ENCODE data around the gene ZFHX3. TPM values are rescaled to one million over a fixed set of nuclear protein-coding genes. Genes with fewer than 3 reads are reported as not detected.

The ZFHX3 gene
- total RNA-seq, 1 experiment from 2014 or later, result 13.6 TPM

DNA sequence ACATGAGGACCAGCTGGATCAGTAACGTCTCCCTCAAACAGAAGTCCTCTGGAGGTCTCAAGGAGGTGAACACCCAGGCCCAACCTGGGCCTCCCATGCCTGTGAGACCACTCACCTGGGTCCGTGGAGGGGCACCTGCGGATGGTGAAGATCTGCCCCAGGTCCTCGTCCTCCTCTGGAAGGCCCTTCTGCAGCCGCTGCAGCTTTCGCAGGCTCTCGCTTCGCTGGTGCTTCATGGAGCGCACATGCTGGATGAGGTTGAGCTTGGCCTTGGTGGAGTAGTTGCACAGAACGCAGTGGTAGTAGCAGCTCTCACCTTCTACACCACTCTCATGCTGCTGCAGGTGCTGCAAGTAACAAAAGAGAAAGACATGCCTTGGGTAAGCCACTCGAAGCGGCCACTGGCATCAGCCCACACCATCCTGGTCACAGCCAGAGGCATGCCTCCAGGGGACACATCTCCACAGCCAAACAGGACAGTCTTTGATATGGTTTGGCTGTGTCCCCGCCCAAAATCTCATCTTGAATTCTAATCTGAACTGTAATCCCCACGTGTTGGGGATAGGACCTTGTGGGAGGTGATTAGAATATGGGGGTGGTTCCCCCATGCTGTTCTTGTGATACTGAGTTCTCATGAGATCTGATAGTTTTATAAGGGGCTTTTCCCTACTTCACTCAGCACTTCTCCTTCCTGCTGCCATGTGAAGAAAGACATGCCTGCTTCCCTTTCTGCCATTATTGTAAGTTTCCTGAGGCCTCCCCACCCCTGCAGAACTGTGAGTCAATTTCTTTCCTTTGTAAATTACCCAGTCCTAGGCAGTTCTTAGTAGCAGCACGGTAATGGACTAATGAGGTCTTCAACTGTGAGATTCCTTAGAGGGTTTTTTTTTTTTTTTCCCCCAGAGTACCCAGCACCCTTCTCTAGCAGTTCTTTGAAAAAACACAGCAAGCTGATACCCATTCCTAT is 158.0 kb downstream of the ZFHX3 start:
- CTCF ChIA-PET, result no interaction called here
- Mint-ChIP-seq H3K27ac (ENCODE audit: unreplicated experiment) (no peak overlapping the region), H3K27me3 (ENCODE audit: unreplicated experiment) (no peaks in the 10 kb centered on the region), H3K4me1 (ENCODE audit: low read depth, unreplicated experiment) (no peaks in the 10 kb centered on the region), H3K9me3 (ENCODE audit: low read depth, unreplicated experiment) (peaks cover 2% of the 10 kb centered on the region), H3K4me3 (ENCODE audit: low read depth, unreplicated experiment) (no peak overlapping the region), H3K36me3 (ENCODE audit: insufficient read depth, unreplicated experiment) (peaks cover 6% of the 10 kb centered on the region)
- DNase-seq, result no peak
- intact Hi-C loops (cut with micrococcal nuclease; ENCODE audit: unreplicated experiment), result no loop called here
- TF ChIP-seq, protein P1, sequence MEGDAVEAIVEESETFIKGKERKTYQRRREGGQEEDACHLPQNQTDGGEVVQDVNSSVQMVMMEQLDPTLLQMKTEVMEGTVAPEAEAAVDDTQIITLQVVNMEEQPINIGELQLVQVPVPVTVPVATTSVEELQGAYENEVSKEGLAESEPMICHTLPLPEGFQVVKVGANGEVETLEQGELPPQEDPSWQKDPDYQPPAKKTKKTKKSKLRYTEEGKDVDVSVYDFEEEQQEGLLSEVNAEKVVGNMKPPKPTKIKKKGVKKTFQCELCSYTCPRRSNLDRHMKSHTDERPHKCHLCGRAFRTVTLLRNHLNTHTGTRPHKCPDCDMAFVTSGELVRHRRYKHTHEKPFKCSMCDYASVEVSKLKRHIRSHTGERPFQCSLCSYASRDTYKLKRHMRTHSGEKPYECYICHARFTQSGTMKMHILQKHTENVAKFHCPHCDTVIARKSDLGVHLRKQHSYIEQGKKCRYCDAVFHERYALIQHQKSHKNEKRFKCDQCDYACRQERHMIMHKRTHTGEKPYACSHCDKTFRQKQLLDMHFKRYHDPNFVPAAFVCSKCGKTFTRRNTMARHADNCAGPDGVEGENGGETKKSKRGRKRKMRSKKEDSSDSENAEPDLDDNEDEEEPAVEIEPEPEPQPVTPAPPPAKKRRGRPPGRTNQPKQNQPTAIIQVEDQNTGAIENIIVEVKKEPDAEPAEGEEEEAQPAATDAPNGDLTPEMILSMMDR (IDR thresholded peaks at IDR 0.05; ENCODE audit: unreplicated experiment), result no peak
- BruUV-seq (replicated peaks), result no TSS peak

DNA sequence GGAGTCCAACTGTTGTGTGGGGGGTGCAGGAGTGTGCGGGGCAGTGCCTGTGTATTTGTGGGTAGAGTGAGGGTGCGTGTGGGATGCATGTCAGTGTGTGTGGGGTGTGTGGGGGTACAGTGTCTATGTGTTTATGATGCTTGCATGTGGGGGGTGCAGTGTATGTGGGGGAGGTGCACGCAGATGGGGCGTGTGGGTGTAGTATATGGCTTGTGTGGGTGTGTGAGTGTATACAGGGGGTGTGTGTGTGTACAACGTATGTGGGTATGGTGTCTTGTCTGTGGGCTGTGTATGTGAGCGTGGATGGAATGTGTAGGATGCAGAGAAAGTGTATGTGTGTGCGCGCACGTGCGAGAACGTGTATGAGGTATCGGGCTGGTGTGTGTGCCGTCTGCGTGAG is 160.4 kb downstream of the ZFHX3 start:
- BruUV-seq (replicated peaks), result no TSS peak
- DNase-seq, result no peak
- Mint-ChIP-seq H3K4me1 (ENCODE audit: low read depth, unreplicated experiment) (no peaks in the 10 kb centered on the region), H3K9me3 (ENCODE audit: low read depth, unreplicated experiment) (peaks cover 2% of the 10 kb centered on the region), H3K27ac (ENCODE audit: unreplicated experiment) (no peak overlapping the region), H3K4me3 (ENCODE audit: low read depth, unreplicated experiment) (no peak overlapping the region), H3K27me3 (ENCODE audit: unreplicated experiment) (no peaks in the 10 kb centered on the region), H3K36me3 (ENCODE audit: insufficient read depth, unreplicated experiment) (peaks cover 6% of the 10 kb centered on the region)
- TF ChIP-seq, protein P1 (IDR thresholded peaks at IDR 0.05; ENCODE audit: unreplicated experiment), result no peak
- CTCF ChIA-PET, result interaction anchor here (0.6 kb wide), 1 partner anchor 298 kb away, joined by 3 read pairs; no protein-coding TSS in a partner anchor
- intact Hi-C loops (cut with micrococcal nuclease; ENCODE audit: unreplicated experiment), result no loop called here

DNA sequence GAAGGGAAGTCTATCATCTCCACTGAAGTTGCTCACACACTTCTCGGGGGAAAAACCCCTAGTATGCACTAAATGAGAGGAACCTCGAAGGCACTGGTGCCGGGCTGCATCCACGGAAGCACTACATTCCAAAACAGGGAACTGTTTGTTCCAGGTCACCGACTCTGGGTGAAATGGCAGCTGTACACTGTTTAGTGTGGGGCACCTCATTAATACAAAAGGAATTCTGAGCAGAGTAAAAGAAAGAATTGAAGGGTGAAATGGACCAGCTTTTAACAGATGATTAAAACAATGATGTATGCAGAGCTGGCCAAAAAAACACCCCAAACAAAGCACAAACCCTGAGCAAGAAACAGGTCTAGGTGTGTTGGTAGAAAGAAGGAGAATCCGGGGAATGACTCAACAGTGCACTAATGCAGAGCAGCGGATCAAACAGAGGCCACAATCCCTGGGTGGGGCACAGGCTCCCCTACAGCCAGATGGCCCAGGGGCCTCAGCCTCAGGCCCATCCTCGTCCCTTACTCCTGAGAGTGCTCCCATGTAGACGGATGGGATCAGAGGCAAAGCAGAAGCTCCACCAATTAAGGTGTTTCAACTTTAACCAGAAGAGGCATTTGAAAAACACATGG is 161.5 kb downstream of the ZFHX3 start:
- peaks cover 2% of the 10 kb centered on the region for H3K9me3 Mint-ChIP-seq (ENCODE audit: low read depth, unreplicated experiment)
- no peak overlapping the region for H3K27ac Mint-ChIP-seq (ENCODE audit: unreplicated experiment)
- CTCF ChIA-PET, result no interaction called here
- no peak overlapping the region for H3K4me3 Mint-ChIP-seq (ENCODE audit: low read depth, unreplicated experiment)
- no peaks in the 10 kb centered on the region for H3K4me1 Mint-ChIP-seq (ENCODE audit: low read depth, unreplicated experiment)
- H3K27me3 Mint-ChIP-seq (ENCODE audit: unreplicated experiment), result no peaks in the 10 kb centered on the region
- peaks cover 6% of the 10 kb centered on the region for H3K36me3 Mint-ChIP-seq (ENCODE audit: insufficient read depth, unreplicated experiment)
- BruUV-seq (replicated peaks), result no TSS peak
- TF ChIP-seq, protein P1 (IDR thresholded peaks at IDR 0.05; ENCODE audit: unreplicated experiment), result no peak
- intact Hi-C loops (cut with micrococcal nuclease; ENCODE audit: unreplicated experiment), result no loop called here
- DNase-seq, result no peak

DNA sequence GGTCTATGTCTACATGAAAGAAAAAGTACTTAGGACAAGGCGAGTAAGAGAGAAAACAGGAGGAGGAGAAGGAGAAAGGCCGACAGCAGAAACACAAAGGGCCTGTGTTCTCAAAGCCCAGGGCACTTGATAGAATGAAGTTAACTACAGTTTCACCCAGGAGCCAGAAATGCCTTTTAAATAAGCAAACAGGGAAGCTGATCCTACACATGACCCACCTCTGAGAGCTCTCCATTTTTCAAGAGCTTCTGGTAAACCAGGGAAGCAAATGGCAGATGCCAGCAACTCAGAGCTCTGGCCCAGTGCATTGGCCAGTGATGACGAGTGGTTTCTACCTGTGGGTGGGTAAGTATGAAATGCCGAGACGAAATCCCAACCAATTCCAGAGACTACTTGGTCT is 163.4 kb downstream of the ZFHX3 start:
- CTCF ChIA-PET, result no interaction called here
- Mint-ChIP-seq H3K9me3 (ENCODE audit: low read depth, unreplicated experiment) (no peaks in the 10 kb centered on the region), H3K4me1 (ENCODE audit: low read depth, unreplicated experiment) (no peaks in the 10 kb centered on the region), H3K27ac (ENCODE audit: unreplicated experiment) (no peak overlapping the region), H3K4me3 (ENCODE audit: low read depth, unreplicated experiment) (no peak overlapping the region), H3K27me3 (ENCODE audit: unreplicated experiment) (no peaks in the 10 kb centered on the region), H3K36me3 (ENCODE audit: insufficient read depth, unreplicated experiment) (peaks cover 6% of the 10 kb centered on the region)
- TF ChIP-seq, protein P1 (IDR thresholded peaks at IDR 0.05; ENCODE audit: unreplicated experiment), result no peak
- no TSS peak for BruUV-seq (replicated peaks)
- DNase-seq, result no peak
- intact Hi-C loops (cut with micrococcal nuclease; ENCODE audit: unreplicated experiment), result no loop called here
